Brain microvascular endothelial cell (primary cell): ENCODE results near the gene ASB12.
"Not testable (repeated sequence)": the region's sequence is repeated elsewhere in the genome, so short reads cannot be mapped to it uniquely, and the experiment has no call there.

Experiments
- DNase-seq: peaks from one replicate; pipeline ENCODE4 v3.0.0-alpha.2; 2020
- H3K27ac ChIP-seq: fragments of 250-450 bp; sonication (Bioruptor Pico); 2 replicates; pipeline ENCODE4 v1.5.1; 2020; ENCODE audit warnings: mild to moderate bottlenecking, moderate library complexity
- H3K27me3 ChIP-seq: fragments of 250-450 bp; sonication (Bioruptor Pico); replicated peaks from 2 replicates; pipeline ENCODE4 v1.5.1; 2020; ENCODE audit warnings: mild to moderate bottlenecking
- H3K36me3 ChIP-seq: fragments of 250-450 bp; sonication (Bioruptor Pico); replicated peaks from 2 replicates; pipeline ENCODE4 v1.5.1; 2020; ENCODE audit warnings: mild to moderate bottlenecking
- H3K4me3 ChIP-seq: 2 replicates; pipeline ENCODE4 v1.5.1; 2011; ENCODE audit warnings: low read depth, mild to moderate bottlenecking, control low read depth, low read length, moderate library complexity
- CTCF ChIP-seq: IDR thresholded peaks from 2 replicates; pipeline ENCODE4 v1.5.1; 2011; ENCODE audit warnings: low read depth, mild to moderate bottlenecking, moderate library complexity, low read length, control low read depth, inconsistent platforms; ENCODE audit errors: missing control alignments
- in situ Hi-C: cut with HindIII; loops from 2 replicates; pipeline ENCODE4 v1.10.0; 2017; ENCODE audit warnings: low sequenced_read_pairs, low pct_ligation_motif_present

ASB12 gene

GRCh38 chrX:64230123-64230970, at the start of gene ASB12:
TSS of gene ASB12 (minus strand) at chrX:64230607. CDS start at chrX:64225650, 4,957 bp downstream.
- TF ChIP-seq CTCF, result no peak
- Histone ChIP-seq H3K27me3 (no peaks in the 10 kb centered on the region), H3K36me3 (no peaks in the 10 kb centered on the region), H3K4me3 (no peak within 1 kb of the TSS), H3K27ac (no peak within 1 kb of the TSS)
- in situ Hi-C loops, result no loop called here
- DNase-seq, result no peak

GRCh38 chrX:64265265-64265664, 34.9 kb upstream of the ASB12 start:
- Histone ChIP-seq H3K36me3 (no peaks in the 10 kb centered on the region), H3K4me3 (no peak overlapping the region), H3K27ac (no peak overlapping the region), H3K27me3 (no peaks in the 10 kb centered on the region)
- in situ Hi-C loops, result no loop called here
- no peak for DNase-seq
- TF ChIP-seq CTCF, result no peak

GRCh38 chrX:64229154-64229553, 1.3 kb downstream of the ASB12 start:
- no peak for DNase-seq
- Histone ChIP-seq H3K4me3 (no peak overlapping the region), H3K27ac (no peak overlapping the region), H3K27me3 (no peaks in the 10 kb centered on the region), H3K36me3 (no peaks in the 10 kb centered on the region)
- no peak for TF ChIP-seq CTCF
- in situ Hi-C loops, result no loop called here

- H3K27me3 ChIP-seq, result no peaks in the 10 kb centered on the region
- in situ Hi-C loops, result no loop called here
- no peak for DNase-seq
- no peak overlapping the region for H3K4me3 ChIP-seq
- no peak overlapping the region for H3K27ac ChIP-seq
- H3K36me3 ChIP-seq, result no peaks in the 10 kb centered on the region
- TF ChIP-seq CTCF, result no peak
Measured at GRCh38 chrX:64218023-64218422, 12.4 kb downstream of the ASB12 start.

- DNase-seq, H3K4me3 ChIP-seq, in situ Hi-C loops: not testable (repeated sequence)
Measured at GRCh38 chrX:64213989-64214388, 16.4 kb downstream of the ASB12 start.

GRCh38 chrX:64206556-64207162, 23.7 kb downstream of the ASB12 start:
- in situ Hi-C loops, result no loop called here
- no peaks in the 10 kb centered on the region for H3K36me3 ChIP-seq
- no peak overlapping the region for H3K27ac ChIP-seq
- no peak for DNase-seq
- H3K27me3 ChIP-seq, result no peaks in the 10 kb centered on the region
- TF ChIP-seq CTCF, result no peak
- peak overlapping the region; percentile 62 for H3K4me3 ChIP-seq

More at GRCh38 chrX:64213989-64214388, 16.4 kb downstream of the ASB12 start:
- H3K27ac ChIP-seq, H3K27me3 ChIP-seq, H3K36me3 ChIP-seq: not testable (repeated sequence)
